ENCODE results near the gene CHERP. TPM values are rescaled to one million over a fixed set of nuclear protein-coding genes. Genes with fewer than 3 reads are reported as not detected.

Gene CHERP
- total RNA-seq, 4 donors from 2014 or later, result 13.3 to 35.6 (median 18.9) TPM

- Histone ChIP-seq H3K27ac (no peak overlapping the region), H3K4me1 (peaks cover 49% of the 10 kb centered on the region), H3K36me3 (peaks cover 21% of the 10 kb centered on the region), H3K27me3 (no peaks in the 10 kb centered on the region), H3K4me3 (peak overlapping the region; percentile 90), H3K9me3 (no peaks in the 10 kb centered on the region)
- no peak for TF ChIP-seq POLR2AphosphoS5 (IDR thresholded peaks at IDR 0.05)
- no peak for TF ChIP-seq EP300 (IDR thresholded peaks at IDR 0.05)
- no peak for TF ChIP-seq CTCF (IDR thresholded peaks at IDR 0.05)
- no peak for TF ChIP-seq POLR2A (IDR thresholded peaks at IDR 0.05)
- WGBS, result 86% methylated on average over 12 of the region's 12 CpGs
- DNase-seq (ENCODE audit: low spot score in 2 of 2), result no peak
These were observed 1.3 kb downstream of the CHERP start for GRCh38 chr19:16540948-16541347.

GRCh38 chr19:16537111-16537510 is 5.1 kb downstream of the CHERP start:
- 90% methylated on average over 13 of the region's 13 CpGs for WGBS
- Histone ChIP-seq H3K27ac (no peak overlapping the region), H3K36me3 (peaks cover 59% of the 10 kb centered on the region), H3K4me1 (peaks cover 33% of the 10 kb centered on the region), H3K27me3 (no peaks in the 10 kb centered on the region), H3K9me3 (no peaks in the 10 kb centered on the region), H3K4me3 (no peak overlapping the region)
- TF ChIP-seq EP300 (IDR thresholded peaks at IDR 0.05) (no peak), POLR2AphosphoS5 (IDR thresholded peaks at IDR 0.05) (no peak), POLR2A (IDR thresholded peaks at IDR 0.05) (no peak), CTCF (IDR thresholded peaks at IDR 0.05) (no peak)
- DNase-seq (ENCODE audit: low spot score in 2 of 2), result no peak

- WGBS, result 99% methylated on average over 9 of the region's 9 CpGs
- no peak overlapping the region for H3K4me3 ChIP-seq
- no peaks in the 10 kb centered on the region for H3K27me3 ChIP-seq
- H3K27ac ChIP-seq, result no peak overlapping the region
- no peak for DNase-seq (ENCODE audit: low spot score in 2 of 2)
- peaks cover 26% of the 10 kb centered on the region for H3K4me1 ChIP-seq
- H3K36me3 ChIP-seq, result peaks cover 69% of the 10 kb centered on the region
- H3K9me3 ChIP-seq, result no peaks in the 10 kb centered on the region
- no peak for TF ChIP-seq POLR2AphosphoS5 (IDR thresholded peaks at IDR 0.05)
- TF ChIP-seq POLR2A (IDR thresholded peaks at IDR 0.05), result no peak
These were observed 6.1 kb downstream of the CHERP start for GRCh38 chr19:16536130-16536529.

GRCh38 chr19:16535381-16535780 is 6.9 kb downstream of the CHERP start:
- TF ChIP-seq EP300 (IDR thresholded peaks at IDR 0.05), result no peak
- TF ChIP-seq CTCF (IDR thresholded peaks at IDR 0.05), result no peak
- no peak for DNase-seq (ENCODE audit: low spot score in 2 of 2)
- Histone ChIP-seq H3K27ac (no peak overlapping the region), H3K9me3 (no peaks in the 10 kb centered on the region), H3K4me1 (peaks cover 19% of the 10 kb centered on the region), H3K4me3 (no peak overlapping the region), H3K27me3 (no peaks in the 10 kb centered on the region), H3K36me3 (peaks cover 76% of the 10 kb centered on the region)
- WGBS, result 86% methylated on average over 7 of the region's 18 CpGs

GRCh38 chr19:16532440-16533234 is 9.6 kb downstream of the CHERP start:
- Histone ChIP-seq H3K36me3 (peaks cover 96% of the 10 kb centered on the region), H3K4me1 (no peaks in the 10 kb centered on the region), H3K27me3 (no peaks in the 10 kb centered on the region), H3K9me3 (no peaks in the 10 kb centered on the region), H3K27ac (no peak overlapping the region), H3K4me3 (no peak overlapping the region)
- peak in 1 of 2 donors; percentile 56 for DNase-seq (ENCODE audit: low spot score in 2 of 2)
- TF ChIP-seq POLR2AphosphoS5 (IDR thresholded peaks at IDR 0.05) (no peak), CTCF (IDR thresholded peaks at IDR 0.05) (no peak), POLR2A (IDR thresholded peaks at IDR 0.05) (no peak), EP300 (IDR thresholded peaks at IDR 0.05) (no peak)
- WGBS, result 92% methylated on average over 30 of the region's 47 CpGs

GRCh38 chr19:16531380-16531669 is 10.9 kb downstream of the CHERP start:
- no peak for DNase-seq (ENCODE audit: low spot score in 2 of 2)
- Histone ChIP-seq H3K36me3 (peaks cover 100% of the 10 kb centered on the region), H3K9me3 (no peaks in the 10 kb centered on the region), H3K4me3 (no peak overlapping the region), H3K27me3 (no peaks in the 10 kb centered on the region), H3K27ac (no peak overlapping the region), H3K4me1 (no peaks in the 10 kb centered on the region)
- over 99% methylated on average over 12 of the region's 12 CpGs for WGBS
- no peak for TF ChIP-seq EP300 (IDR thresholded peaks at IDR 0.05)
